AG04450 (cell line): ENCODE results near the gene ELOF1. TPM values are rescaled to one million over a fixed set of nuclear protein-coding genes. Genes with fewer than 3 reads are reported as not detected.

Experiments
- CTCF ChIA-PET: fragments of 300-600, 350-600 bp; formaldehyde crosslinking; extraction: SDS; loops from one replicate; lab custom pipeline; 2022; ENCODE audit warnings: antibody characterized with exemption, inconsistent platforms; lab: Charles Lee
- POLR2A ChIA-PET: fragments of 350-600 bp; formaldehyde crosslinking; extraction: SDS; loops from one replicate; lab custom pipeline; 2021; ENCODE audit warnings: antibody characterized with exemption, inconsistent platforms; lab: Yijun Ruan, JAX
- DNase-seq: peaks from one replicate; pipeline ENCODE4 v3.0.0-alpha.2; 2011; ENCODE audit warnings: low read depth, low spot score
- H3K27ac ChIP-seq: one replicate; pipeline ENCODE4 v1.5.1; 2012; ENCODE audit warnings: low read depth, low read length, control low read depth
- H3K27me3 ChIP-seq: one replicate; pipeline ENCODE4 v1.6.0; 2012; ENCODE audit warnings: low read length; ENCODE audit not compliant: control insufficient read depth, insufficient read depth
- H3K4me3 ChIP-seq: 2 replicates; pipeline ENCODE4 v1.5.1; 2011; ENCODE audit warnings: mild to moderate bottlenecking, low read depth, low read length, control low read depth
- H3K9me3 ChIP-seq: 2 replicates; pipeline ENCODE4 v1.5.1; 2012; ENCODE audit warnings: low read length; ENCODE audit not compliant: control insufficient read depth, insufficient read depth
- CTCF ChIP-seq: IDR thresholded peaks from 2 replicates; pipeline ENCODE4 v1.5.1; 2011; ENCODE audit warnings: low read depth, low read length, control low read depth, inconsistent platforms
- polyA plus RNA-seq: library from polyadenylated mRNA; depleted of rRNA; stranded (reverse); fragments of >200 nt; gene quantifications from 2 replicates; pipeline ENCODE4 v1.2.3, GENCODE V29; 2011

The ELOF1 gene
- polyA plus RNA-seq, 1 experiment: 51.7 TPM

- no peaks in the 10 kb centered on the region; the same call in 1 of the 2 replicates for H3K9me3 ChIP-seq
- H3K4me3 ChIP-seq: peak within 1 kb of the TSS; percentile 87
- TF ChIP-seq CTCF: 0 out of 2 replicates have a peak, but pooled peaks have one; percentile 11
- ChIA-PET CTCF (interaction anchor here (0.6 to 1.4 kb wide), 4 partner anchors 9 to 172 kb away, joined by 3 to 5 read pairs (median 4); no protein-coding TSS in a partner anchor), POLR2A (interaction anchor here (0.7 kb wide), 4 partner anchors 46 to 666 kb away, joined by 4 to 16 read pairs (median 8); no protein-coding TSS in a partner anchor)
- peak; percentile 90 for DNase-seq
- H3K27me3 ChIP-seq: no peaks in the 10 kb centered on the region
- peak within 1 kb of the TSS; percentile 88 for H3K27ac ChIP-seq
These were observed 38.4 kb upstream of the ELOF1 start, which contains the start of gene ZNF627 for GRCh38 chr19:11597202-11598102. ZNF627 (plus strand) TSS chr19:11597483; CDS start chr19:11597628, 145 bp downstream.

- Histone ChIP-seq H3K4me3 (no peak overlapping the region), H3K27ac (no peak overlapping the region), H3K9me3 (no peaks in the 10 kb centered on the region; the same call in 1 of the 2 replicates), H3K27me3 (no peaks in the 10 kb centered on the region)
- ChIA-PET POLR2A (no interaction called here), CTCF (interaction anchor here (1.0 kb wide), 1 partner anchor 1180 kb away, joined by 3 read pairs; no protein-coding TSS in a partner anchor)
- no peak for DNase-seq
- no peak for TF ChIP-seq CTCF
These were observed 37.1 kb upstream of the ELOF1 start for GRCh38 chr19:11596156-11596555.

GRCh38 chr19:11594084-11594483, 35.1 kb upstream of the ELOF1 start:
- ChIA-PET CTCF (interaction anchor here (0.6 to 2.3 kb wide), 3 partner anchors 34 to 1167 kb away, joined by 4 to 9 read pairs (median 4); no protein-coding TSS in a partner anchor), POLR2A (no interaction called here)
- Histone ChIP-seq H3K4me3 (no peak overlapping the region), H3K27ac (no peak overlapping the region), H3K9me3 (no peaks in the 10 kb centered on the region; the same call in 1 of the 2 replicates), H3K27me3 (no peaks in the 10 kb centered on the region)
- no peak for DNase-seq
- TF ChIP-seq CTCF: no peak

GRCh38 chr19:11587975-11588631, 29.1 kb upstream of the ELOF1 start:
- no peak overlapping the region for H3K4me3 ChIP-seq
- H3K27ac ChIP-seq: no peak overlapping the region
- ChIA-PET CTCF (interaction anchor here (0.6 to 2.1 kb wide), 9 partner anchors 9 to 93 kb away, joined by 3 to 14 read pairs (median 4); partner anchors contain the start of genes ELOF1 and ZNF627), POLR2A (no interaction called here)
- no peaks in the 10 kb centered on the region for H3K9me3 ChIP-seq
- no peaks in the 10 kb centered on the region for H3K27me3 ChIP-seq
- no peak for DNase-seq
- TF ChIP-seq CTCF: no peak; the same call in 1 of the 2 replicates
